Measurements from ENCODE around the gene CHRNG. TPM values are rescaled to one million over a fixed set of nuclear protein-coding genes. Genes with fewer than 3 reads are reported as not detected.

Gene CHRNG
- total RNA-seq, 1 donor from 2014 or later: not detected

DNA sequence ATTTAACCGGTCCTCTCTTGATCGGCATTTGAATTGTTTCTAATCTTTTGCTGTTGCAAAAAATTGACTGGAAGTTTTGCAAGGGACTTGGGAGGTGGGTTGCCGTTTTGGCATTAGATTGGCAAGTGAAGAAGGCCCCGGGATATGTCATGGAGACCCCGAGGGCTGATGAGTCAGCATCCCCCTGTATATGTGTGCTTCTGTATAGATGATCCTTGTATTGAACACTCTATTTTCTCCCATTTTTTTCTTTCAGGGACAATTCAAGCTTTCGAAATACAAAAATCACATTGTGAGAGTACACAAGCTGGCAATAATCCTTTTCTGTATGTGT lies 41.1 kb downstream of the CHRNG start:
- Mint-ChIP-seq H3K4me1 (ENCODE audit: low read depth, unreplicated experiment) (peaks cover 19% of the 10 kb centered on the region), H3K27me3 (ENCODE audit: low read depth, unreplicated experiment) (no peaks in the 10 kb centered on the region), H3K4me3 (ENCODE audit: unreplicated experiment) (no peak overlapping the region), H3K36me3 (ENCODE audit: low read depth, unreplicated experiment) (peaks cover 23% of the 10 kb centered on the region), H3K9me3 (ENCODE audit: unreplicated experiment) (no peaks in the 10 kb centered on the region), H3K27ac (ENCODE audit: unreplicated experiment) (no peak overlapping the region)
- Histone ChIP-seq H4K20me1 (ENCODE audit: insufficient read depth, low read length) (no peaks in the 10 kb centered on the region), H3K9ac (ENCODE audit: low read length) (no peak overlapping the region), H3K4me1 (ENCODE audit: insufficient read depth, low read length) (peaks cover 14% of the 10 kb centered on the region), H3K27me3 (ENCODE audit: insufficient read depth, low read length) (no peaks in the 10 kb centered on the region), H3K4me3 (ENCODE audit: insufficient read depth, low read depth, low read length) (no peak overlapping the region), H3K9me3 (ENCODE audit: insufficient read depth, low read depth, low read length) (no peaks in the 10 kb centered on the region), H3K4me2 (ENCODE audit: low read length) (no peak overlapping the region), H3K79me2 (ENCODE audit: insufficient read depth, low read length) (no peaks in the 10 kb centered on the region), H3K27ac (ENCODE audit: low read depth, low read length) (no peak overlapping the region), H2AFZ (ENCODE audit: low read depth, low read length) (no peak overlapping the region), H3K36me3 (ENCODE audit: insufficient read depth, low read length) (peaks cover 6% of the 10 kb centered on the region)
- FAIRE-seq: no peak
- TF ChIP-seq EZH2 (IDR thresholded peaks at IDR 0.05; ENCODE audit: insufficient read depth, low read length): no peak
- TF ChIP-seq, protein P1, sequence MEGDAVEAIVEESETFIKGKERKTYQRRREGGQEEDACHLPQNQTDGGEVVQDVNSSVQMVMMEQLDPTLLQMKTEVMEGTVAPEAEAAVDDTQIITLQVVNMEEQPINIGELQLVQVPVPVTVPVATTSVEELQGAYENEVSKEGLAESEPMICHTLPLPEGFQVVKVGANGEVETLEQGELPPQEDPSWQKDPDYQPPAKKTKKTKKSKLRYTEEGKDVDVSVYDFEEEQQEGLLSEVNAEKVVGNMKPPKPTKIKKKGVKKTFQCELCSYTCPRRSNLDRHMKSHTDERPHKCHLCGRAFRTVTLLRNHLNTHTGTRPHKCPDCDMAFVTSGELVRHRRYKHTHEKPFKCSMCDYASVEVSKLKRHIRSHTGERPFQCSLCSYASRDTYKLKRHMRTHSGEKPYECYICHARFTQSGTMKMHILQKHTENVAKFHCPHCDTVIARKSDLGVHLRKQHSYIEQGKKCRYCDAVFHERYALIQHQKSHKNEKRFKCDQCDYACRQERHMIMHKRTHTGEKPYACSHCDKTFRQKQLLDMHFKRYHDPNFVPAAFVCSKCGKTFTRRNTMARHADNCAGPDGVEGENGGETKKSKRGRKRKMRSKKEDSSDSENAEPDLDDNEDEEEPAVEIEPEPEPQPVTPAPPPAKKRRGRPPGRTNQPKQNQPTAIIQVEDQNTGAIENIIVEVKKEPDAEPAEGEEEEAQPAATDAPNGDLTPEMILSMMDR (IDR thresholded peaks at IDR 0.05; ENCODE audit: insufficient read depth, low read depth, low read length): no peak
- DNase-seq (ENCODE audit: low read depth): no peak

DNA sequence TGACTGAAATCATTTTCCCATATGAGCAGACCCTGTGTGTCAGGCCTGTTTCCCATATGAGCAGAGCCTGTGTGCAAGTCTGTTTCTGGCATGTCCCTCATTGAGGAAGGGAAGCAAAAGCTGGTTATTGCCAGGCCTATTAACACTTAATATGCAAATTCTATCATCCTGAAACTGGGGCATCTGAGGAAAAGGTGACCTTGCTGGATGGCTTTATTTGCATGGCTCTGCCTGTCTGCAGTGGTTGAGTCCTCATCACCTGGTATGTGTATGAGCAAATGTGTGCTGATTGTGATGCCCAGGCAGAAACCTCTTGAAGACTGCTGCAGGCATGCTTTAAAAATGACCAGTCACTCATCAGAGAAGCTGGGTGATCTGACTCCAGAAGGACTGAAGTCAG lies 42.2 kb downstream of the CHRNG start:
- no peak overlapping the region for H3K4me2 ChIP-seq (ENCODE audit: low read length)
- Mint-ChIP-seq H3K36me3 (ENCODE audit: low read depth, unreplicated experiment) (peaks cover 23% of the 10 kb centered on the region), H3K27ac (ENCODE audit: unreplicated experiment) (no peak overlapping the region), H3K9me3 (ENCODE audit: unreplicated experiment) (no peaks in the 10 kb centered on the region), H3K4me1 (ENCODE audit: low read depth, unreplicated experiment) (peaks cover 11% of the 10 kb centered on the region), H3K4me3 (ENCODE audit: unreplicated experiment) (no peak overlapping the region), H3K27me3 (ENCODE audit: low read depth, unreplicated experiment) (no peaks in the 10 kb centered on the region)
- no peaks in the 10 kb centered on the region for H3K79me2 ChIP-seq (ENCODE audit: insufficient read depth, low read length)
- no peaks in the 10 kb centered on the region for H3K27me3 ChIP-seq (ENCODE audit: insufficient read depth, low read length)
- no peak overlapping the region for H3K4me3 ChIP-seq (ENCODE audit: insufficient read depth, low read depth, low read length)
- no peaks in the 10 kb centered on the region for H4K20me1 ChIP-seq (ENCODE audit: insufficient read depth, low read length)
- no peak overlapping the region for H3K9ac ChIP-seq (ENCODE audit: low read length)
- H3K9me3 ChIP-seq (ENCODE audit: insufficient read depth, low read depth, low read length): no peaks in the 10 kb centered on the region
- peaks cover 6% of the 10 kb centered on the region for H3K36me3 ChIP-seq (ENCODE audit: insufficient read depth, low read length)
- no peak for TF ChIP-seq EZH2 (IDR thresholded peaks at IDR 0.05; ENCODE audit: insufficient read depth, low read length)
- TF ChIP-seq, protein P1 (IDR thresholded peaks at IDR 0.05; ENCODE audit: insufficient read depth, low read depth, low read length): no peak
- FAIRE-seq (no peak), DNase-seq (ENCODE audit: low read depth) (no peak)
- no peak overlapping the region for H3K27ac ChIP-seq (ENCODE audit: low read depth, low read length)
- H2AFZ ChIP-seq (ENCODE audit: low read depth, low read length): no peak overlapping the region
- H3K4me1 ChIP-seq (ENCODE audit: insufficient read depth, low read length): peaks cover 7% of the 10 kb centered on the region

DNA sequence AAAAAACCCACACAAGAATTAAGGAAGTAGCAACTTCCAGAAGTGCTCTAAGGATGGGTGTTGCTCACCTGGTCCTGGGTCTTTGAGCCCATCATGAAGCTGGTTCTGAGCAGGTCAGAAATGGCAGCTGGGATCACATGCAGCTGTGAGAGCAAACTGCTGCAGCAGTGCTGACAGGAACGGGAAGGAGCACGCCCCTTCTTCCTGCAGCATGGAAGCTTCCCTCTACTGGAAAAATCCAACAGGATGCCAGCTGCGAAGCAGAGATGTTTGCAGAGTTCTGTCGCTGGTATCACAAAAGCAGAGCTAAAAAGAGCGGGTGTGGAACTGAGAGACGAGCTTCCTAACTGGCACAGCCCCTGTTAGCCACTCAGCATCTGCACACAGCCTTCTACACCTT lies 44.7 kb downstream of the CHRNG start:
- no peak for FAIRE-seq
- no peak overlapping the region for H3K4me3 ChIP-seq (ENCODE audit: insufficient read depth, low read depth, low read length)
- Mint-ChIP-seq H3K27me3 (ENCODE audit: low read depth, unreplicated experiment) (no peaks in the 10 kb centered on the region), H3K36me3 (ENCODE audit: low read depth, unreplicated experiment) (peaks cover 26% of the 10 kb centered on the region), H3K4me3 (ENCODE audit: unreplicated experiment) (no peak overlapping the region), H3K27ac (ENCODE audit: unreplicated experiment) (no peak overlapping the region), H3K9me3 (ENCODE audit: unreplicated experiment) (no peaks in the 10 kb centered on the region), H3K4me1 (ENCODE audit: low read depth, unreplicated experiment) (no peaks in the 10 kb centered on the region)
- no peak for DNase-seq (ENCODE audit: low read depth)
- peaks cover 6% of the 10 kb centered on the region for H3K36me3 ChIP-seq (ENCODE audit: insufficient read depth, low read length)
- H3K4me2 ChIP-seq (ENCODE audit: low read length): no peak overlapping the region
- H3K79me2 ChIP-seq (ENCODE audit: insufficient read depth, low read length): no peaks in the 10 kb centered on the region
- no peaks in the 10 kb centered on the region for H3K9me3 ChIP-seq (ENCODE audit: insufficient read depth, low read depth, low read length)
- no peak overlapping the region for H2AFZ ChIP-seq (ENCODE audit: low read depth, low read length)
- no peaks in the 10 kb centered on the region for H4K20me1 ChIP-seq (ENCODE audit: insufficient read depth, low read length)
- no peak overlapping the region for H3K9ac ChIP-seq (ENCODE audit: low read length)
- no peak overlapping the region for H3K27ac ChIP-seq (ENCODE audit: low read depth, low read length)
- H3K27me3 ChIP-seq (ENCODE audit: insufficient read depth, low read length): no peaks in the 10 kb centered on the region
- peaks cover 3% of the 10 kb centered on the region for H3K4me1 ChIP-seq (ENCODE audit: insufficient read depth, low read length)
- TF ChIP-seq EZH2 (IDR thresholded peaks at IDR 0.05; ENCODE audit: insufficient read depth, low read length): no peak
- TF ChIP-seq, protein P1 (IDR thresholded peaks at IDR 0.05; ENCODE audit: insufficient read depth, low read depth, low read length): no peak
